Endothelial cell of umbilical vein (primary cell): Measurements from ENCODE around the gene DRD1. TPM values are rescaled to one million over a fixed set of nuclear protein-coding genes. Genes with fewer than 3 reads are reported as not detected.
"Not testable (repeated sequence)": the region's sequence is repeated elsewhere in the genome, so short reads cannot be mapped to it uniquely, and the experiment has no call there.

Experiments
- BruUV-seq: library from RNA; stranded (reverse); fragments of 400-500 nt; replicated peaks from 2 replicates; lab custom pipeline; 2021; lab: Mats Ljungman, UMichigan
- CTCF ChIA-PET: fragments of 300-600, 350-600 bp; sonication (Branson Sonifier 250); formaldehyde crosslinking; loops from one replicate; lab custom pipeline; 2021; ENCODE audit warnings: antibody characterized with exemption, inconsistent platforms; lab: Charles Lee
- POLR2A ChIA-PET: fragments of 300-600, 350-600 bp; sonication (Branson Sonifier 250); formaldehyde crosslinking; loops from one replicate; lab custom pipeline; 2021; ENCODE audit warnings: antibody characterized with exemption, inconsistent platforms; lab: Charles Lee
- DNase-seq: peaks from one replicate; pipeline ENCODE4 v3.0.0-alpha.2; 2011; ENCODE audit warnings: low read depth, low spot score
- FAIRE-seq: peaks from 2 replicates; lab custom pipeline; 2011; peaks lifted over from hg19 to GRCh38; lab: Jason Lieb, UNC
- H2AFZ ChIP-seq: 2 replicates; pipeline ENCODE4 v1.6.0; 2012; ENCODE audit warnings: low read depth, low read length, control low read depth, inconsistent platforms
- H3K27ac ChIP-seq: 2 replicates; pipeline ENCODE4 v1.5.1; 2011; ENCODE audit warnings: low read depth, mild to moderate bottlenecking, control low read depth, low read length, moderate library complexity; ENCODE audit not compliant: insufficient read depth
- H3K27me3 ChIP-seq, 2 experiments: 2 replicates each; pipeline versions ENCODE4 v1.6.0 to v1.6.1; 2011; ENCODE audit warnings: low read length in 2 of 2, mixed read lengths in 1 of 2; ENCODE audit not compliant: control insufficient read depth in 2 of 2, insufficient read depth in 2 of 2
- H3K36me3 ChIP-seq, 2 experiments: 2 replicates in 1 of 2; 3 replicates in 1 of 2; pipeline ENCODE4 v1.5.1; 2011; ENCODE audit warnings: low read length in 2 of 2, mild to moderate bottlenecking in 1 of 2, moderate library complexity in 1 of 2; ENCODE audit not compliant: control insufficient read depth in 2 of 2, insufficient read depth in 2 of 2; ENCODE audit errors: extremely low read depth in 1 of 2
- H3K4me1 ChIP-seq: 3 replicates; pipeline ENCODE4 v1.5.1; 2011; ENCODE audit warnings: mild to moderate bottlenecking, low read length; ENCODE audit not compliant: control insufficient read depth, insufficient read depth; ENCODE audit errors: extremely low read depth
- H3K4me2 ChIP-seq: 2 replicates; pipeline ENCODE4 v1.6.1; 2011; ENCODE audit warnings: low read length, control low read depth, mixed read lengths; ENCODE audit not compliant: insufficient read depth
- H3K4me3 ChIP-seq, 3 experiments: fragments of 200-600 bp in 1 of 3; sonication (generic), shearing (Covaris generic) in 1 of 3; replicated peaks in 1 of 3; 2 replicates each; pipeline ENCODE4 v1.5.1; 2011 to 2016; ENCODE audit warnings: control low read depth in 3 of 3, low read length in 3 of 3, mild to moderate bottlenecking in 2 of 3, inconsistent platforms in 1 of 3, low read depth in 1 of 3, moderate library complexity in 1 of 3; ENCODE audit not compliant: insufficient read depth in 1 of 3
- H3K79me2 ChIP-seq: 2 replicates; pipeline ENCODE4 v1.6.0; 2012; ENCODE audit warnings: low read length, inconsistent platforms; ENCODE audit not compliant: control insufficient read depth, insufficient read depth
- H3K9ac ChIP-seq: replicated peaks from 2 replicates; pipeline ENCODE3; 2011; ENCODE audit warnings: low read length, control low read depth; ENCODE audit not compliant: insufficient read depth; ENCODE audit errors: extremely low read depth
- H3K9me1 ChIP-seq: replicated peaks from 3 replicates; pipeline ENCODE4 v1.6.0; 2011; ENCODE audit warnings: mild to moderate bottlenecking, low read length; ENCODE audit not compliant: control insufficient read depth, insufficient read depth; ENCODE audit errors: extremely low read depth
- H3K9me3 ChIP-seq: replicated peaks from 2 replicates; pipeline ENCODE4 v1.5.1; 2012; ENCODE audit warnings: low read length, inconsistent platforms; ENCODE audit not compliant: control insufficient read depth, insufficient read depth
- H4K20me1 ChIP-seq: replicated peaks from 2 replicates; pipeline ENCODE3; 2011; ENCODE audit warnings: mild to moderate bottlenecking, low read length; ENCODE audit not compliant: control insufficient read depth, insufficient read depth; ENCODE audit errors: extremely low read depth
- CTCF ChIP-seq, 2 donors: IDR thresholded peaks; 1 replicate in 1 of 2; 2 replicates in 1 of 2; pipeline ENCODE4 v1.5.1; 2011; ENCODE audit warnings: low read length in 2 of 2, mild to moderate bottlenecking in 2 of 2, moderate library complexity in 2 of 2, control low read depth in 1 of 2, inconsistent platforms in 1 of 2, low read depth in 1 of 2; ENCODE audit not compliant: insufficient read depth in 1 of 2; ENCODE audit errors: extremely low read depth in 1 of 2
- EZH2 ChIP-seq: IDR thresholded peaks from 2 replicates; pipeline ENCODE4 v1.6.1; 2012; ENCODE audit warnings: borderline replicate concordance, low read depth, mild to moderate bottlenecking, moderate library complexity, low read length, inconsistent platforms; ENCODE audit not compliant: severe bottlenecking
- GATA2 ChIP-seq: IDR thresholded peaks from 2 replicates; pipeline ENCODE4 v1.7.0; 2011; ENCODE audit warnings: low read depth, mild to moderate bottlenecking, moderate library complexity, mixed read lengths, low read length; ENCODE audit not compliant: insufficient read length, insufficient read depth
- JUN ChIP-seq: IDR thresholded peaks from 2 replicates; pipeline ENCODE4 v1.6.1; 2011; ENCODE audit warnings: borderline replicate concordance, low read depth; ENCODE audit not compliant: insufficient read length, insufficient read depth
- POLR2A ChIP-seq: IDR thresholded peaks from 2 replicates; pipeline ENCODE4 v1.6.1; 2012; ENCODE audit warnings: low read depth, mild to moderate bottlenecking, control low read depth, low read length
- dilution Hi-C: fragments of 300-500 bp; cut with MboI; formaldehyde crosslinking; loops from one replicate; pipeline ENCODE4 v1.15.0; 2019; ENCODE audit warnings: low sequenced_read_pairs; ENCODE audit not compliant: extremely low pct_ligation_motif_present
- intact Hi-C: fragments of 100-400 bp; cut with micrococcal nuclease; formaldehyde crosslinking; loops from one replicate; pipeline ENCODE4 v1.10.0; 2022
- polyA plus RNA-seq, 4 experiments: library from polyadenylated mRNA; depleted of rRNA in 3 of 4; stranded (reverse) in 3 of 4; unstranded in 1 of 4; fragments of >200 nt; gene quantifications; 2 replicates each; pipeline versions ENCODE4 v1.2.1 to v1.2.3, GENCODE V29; 2011 to 2012; ENCODE audit warnings: missing spikeins in 1 of 4
- total RNA-seq: library from RNA; stranded (reverse); gene quantifications from 2 replicates; pipeline ENCODE4 v1.2.3, GENCODE V29; 2021

DRD1 gene
- total and polyA plus RNA-seq, 2 donors (not counting 3 experiments of a cell fraction or from before 2014, with no cell fraction given), result not detected

- no peaks in the 10 kb centered on the region for H3K4me1 ChIP-seq
- dilution Hi-C loops, result no loop called here
- no peak overlapping the region for H3K4me2 ChIP-seq
- POLR2A ChIA-PET, result no interaction called here
- FAIRE-seq, result no peak
- no peak overlapping the region for H3K27ac ChIP-seq
- H3K9ac ChIP-seq, result no peak overlapping the region
- H3K9me3 ChIP-seq, result no peaks in the 10 kb centered on the region
- H3K79me2 ChIP-seq, result no peaks in the 10 kb centered on the region
- intact Hi-C loops, result no loop called here
- H4K20me1 ChIP-seq, result no peaks in the 10 kb centered on the region
- no peaks in the 10 kb centered on the region for H3K36me3 ChIP-seq
- H2AFZ ChIP-seq, result no peak overlapping the region
- H3K4me3 ChIP-seq, result no peak overlapping the region
- no peaks in the 10 kb centered on the region for H3K9me1 ChIP-seq
- no peaks in the 10 kb centered on the region for H3K27me3 ChIP-seq
- BruUV-seq, result no TSS peak
- no peak for TF ChIP-seq JUN
- TF ChIP-seq EZH2, result no peak
- TF ChIP-seq POLR2A, result no peak
- no peak for TF ChIP-seq CTCF (IDR thresholded peaks at IDR 0.05; ENCODE audit: extremely low read depth in 1 of 2, insufficient read depth in 1 of 2, low read depth in 1 of 2, low read length in 2 of 2)
- TF ChIP-seq GATA2, result no peak
- CTCF ChIA-PET, result no interaction called here
- DNase-seq, result no peak
These were observed 16.2 kb downstream of the DRD1 start for GRCh38 chr5:175427762-175428161.

GRCh38 chr5:175424594-175424993, 19.4 kb downstream of the DRD1 start:
- BruUV-seq, H3K4me3 ChIP-seq, H3K36me3 ChIP-seq, H3K27ac ChIP-seq, H3K9me1 ChIP-seq, CTCF ChIA-PET, H3K79me2 ChIP-seq, H3K4me2 ChIP-seq, H2AFZ ChIP-seq, H3K27me3 ChIP-seq, dilution Hi-C loops, H4K20me1 ChIP-seq, DNase-seq, H3K9ac ChIP-seq, FAIRE-seq, POLR2A ChIA-PET, H3K4me1 ChIP-seq, H3K9me3 ChIP-seq, intact Hi-C loops: not testable (repeated sequence)
